NCI-H2081 (cell line): Measurements from ENCODE around the gene EFCAB5.
"Not testable (repeated sequence)": the region's sequence is repeated elsewhere in the genome, so short reads cannot be mapped to it uniquely, and the experiment has no call there.

Experiments
- DNase-seq, 2 experiments: peaks; one replicate each; lab custom pipeline; 2025; lab: John Stamatoyannopoulos, UW

The EFCAB5 gene

GRCh38 chr17:29941334-29941733, at the start of gene EFCAB5:
Gene EFCAB5, plus strand, starts transcription at chr17:29941634. Its CDS starts 163 bp downstream, at chr17:29941797.
- no peak for DNase-seq

GRCh38 chr17:29892201-29892600, 49.2 kb upstream of the EFCAB5 start:
- DNase-seq, result no peak

GRCh38 chr17:29897136-29897535, 44.3 kb upstream of the EFCAB5 start:
- DNase-seq, result not testable (repeated sequence)

GRCh38 chr17:29903471-29903870, 38.0 kb upstream of the EFCAB5 start:
- no peak for DNase-seq

- no peak for DNase-seq
These were observed 36.2 kb upstream of the EFCAB5 start for GRCh38 chr17:29905086-29905878.

- DNase-seq, result no peak
These were observed 35.6 kb upstream of the EFCAB5 start for GRCh38 chr17:29905879-29906167.

GRCh38 chr17:29906969-29907368, 34.5 kb upstream of the EFCAB5 start:
- DNase-seq, result no peak

- no peak for DNase-seq
These were observed 32.0 kb upstream of the EFCAB5 start for GRCh38 chr17:29909236-29910003.

GRCh38 chr17:29911641-29912177, 29.7 kb upstream of the EFCAB5 start:
- no peak for DNase-seq

- DNase-seq, result no peak
These were observed 26.5 kb upstream of the EFCAB5 start for GRCh38 chr17:29914819-29915537.

- DNase-seq, result no peak
These were observed 23.4 kb upstream of the EFCAB5 start for GRCh38 chr17:29918016-29918415.

- DNase-seq, result no peak
These were observed 22.2 kb upstream of the EFCAB5 start for GRCh38 chr17:29918922-29919856.

GRCh38 chr17:29924786-29925185, 16.6 kb upstream of the EFCAB5 start:
- DNase-seq, result no peak

- no peak for DNase-seq
These were observed 13.9 kb upstream of the EFCAB5 start for GRCh38 chr17:29927546-29927945.

GRCh38 chr17:29929006-29929532, 12.4 kb upstream of the EFCAB5 start:
- DNase-seq, result peak in 1 of 2 experiments; percentile 17

GRCh38 chr17:29929533-29930408, 11.7 kb upstream of the EFCAB5 start, which contains the start of gene SSH2:
Gene SSH2, minus strand, starts transcription at chr17:29930228. Its CDS starts 228 bp downstream, at chr17:29930000.
- peak; percentile 75 to 90 for DNase-seq

GRCh38 chr17:29930409-29931010, 10.9 kb upstream of the EFCAB5 start:
- no peak for DNase-seq

- peak; percentile 73 to 88 for DNase-seq
These were observed 10.1 kb upstream of the EFCAB5 start for GRCh38 chr17:29931231-29931932.

GRCh38 chr17:29933379-29933778, 8.1 kb upstream of the EFCAB5 start:
- DNase-seq, result peak in 1 of 2 experiments; percentile 19
